NCI-H128 (cell line): ENCODE data around the gene IFIT5.
"Not testable (repeated sequence)": the region's sequence is repeated elsewhere in the genome, so short reads cannot be mapped to it uniquely, and the experiment has no call there.

Experiments
- DNase-seq: peaks from one replicate; lab custom pipeline; 2025; ENCODE audit not compliant: unreplicated experiment; lab: John Stamatoyannopoulos, UW

The IFIT5 gene

GRCh38 chr10:89392974-89393373 is 21.4 kb upstream of the IFIT5 start:
- DNase-seq, result no peak

- DNase-seq, result no peak
Measured at GRCh38 chr10:89393898-89394297, 20.5 kb upstream of the IFIT5 start.

GRCh38 chr10:89395141-89395540 is 19.2 kb upstream of the IFIT5 start:
- DNase-seq, result no peak

- no peak for DNase-seq
Measured at GRCh38 chr10:89398003-89398749, 16.2 kb upstream of the IFIT5 start.

- DNase-seq, result no peak
Measured at GRCh38 chr10:89399956-89400355, 14.4 kb upstream of the IFIT5 start.

GRCh38 chr10:89403043-89403442 is 11.3 kb upstream of the IFIT5 start:
- DNase-seq, result no peak

- DNase-seq, result no peak
Measured at GRCh38 chr10:89404104-89405047, 10.0 kb upstream of the IFIT5 start.

GRCh38 chr10:89406178-89406577 is 8.2 kb upstream of the IFIT5 start:
- DNase-seq, result not testable (repeated sequence)

GRCh38 chr10:89407792-89408191 is 6.6 kb upstream of the IFIT5 start:
- DNase-seq, result not testable (repeated sequence)

- DNase-seq, result not testable (repeated sequence)
Measured at GRCh38 chr10:89409282-89409681, 5.1 kb upstream of the IFIT5 start.

- DNase-seq, result not testable (repeated sequence)
Measured at GRCh38 chr10:89410551-89410950, 3.8 kb upstream of the IFIT5 start.

GRCh38 chr10:89411135-89411534 is 3.2 kb upstream of the IFIT5 start:
- not testable (repeated sequence) for DNase-seq

GRCh38 chr10:89412276-89412675 is 2.1 kb upstream of the IFIT5 start:
- not testable (repeated sequence) for DNase-seq

GRCh38 chr10:89413398-89413912 is 913 bp upstream of the IFIT5 start:
- DNase-seq, result no peak

- no peak for DNase-seq
Measured at GRCh38 chr10:89414879-89415821, 782 bp downstream of the IFIT5 start.

GRCh38 chr10:89416465-89416864 is 2.1 kb downstream of the IFIT5 start:
- DNase-seq, result no peak

GRCh38 chr10:89419548-89419947 is 5.2 kb downstream of the IFIT5 start:
- DNase-seq, result no peak

- DNase-seq, result no peak
Measured at GRCh38 chr10:89421018-89421476, 6.7 kb downstream of the IFIT5 start.

GRCh38 chr10:89425000-89425399 is 10.6 kb downstream of the IFIT5 start:
- DNase-seq, result no peak

GRCh38 chr10:89426230-89426868 is 12.0 kb downstream of the IFIT5 start:
- DNase-seq, result peak; percentile 15
